HT1080 (cell line): ENCODE measurements around the gene APLP2. TPM values are rescaled to one million over a fixed set of nuclear protein-coding genes. Genes with fewer than 3 reads are reported as not detected.
"Not testable (repeated sequence)": the region's sequence is repeated elsewhere in the genome, so short reads cannot be mapped to it uniquely, and the experiment has no call there.

ENCODE experiments used
- DNase-seq: peaks from one replicate; pipeline ENCODE4 v3.0.0-alpha.2; 2015; ENCODE audit warnings: low read depth
- total RNA-seq: library from RNA; depleted of rRNA; stranded (reverse); fragments of >200 nt; shearing (Covaris generic); gene quantifications from 2 replicates; pipeline ENCODE4 v1.2.3, GENCODE V29; 2014

APLP2 gene
- total RNA-seq, 1 experiment from 2014 or later: 87.6 TPM

- DNase-seq: no peak
These were observed 97.5 kb downstream of the APLP2 start for GRCh38 chr11:130167146-130167545.

- DNase-seq: peak; percentile 77
These were observed 98.4 kb downstream of the APLP2 start for GRCh38 chr11:130168105-130168504.

- DNase-seq: no peak
These were observed 100.7 kb downstream of the APLP2 start for GRCh38 chr11:130170345-130170744.

GRCh38 chr11:130171534-130171933 is 101.8 kb downstream of the APLP2 start:
- no peak for DNase-seq

GRCh38 chr11:130172001-130172400 is 102.3 kb downstream of the APLP2 start:
- not testable (repeated sequence) for DNase-seq

- no peak for DNase-seq
These were observed 104.9 kb downstream of the APLP2 start for GRCh38 chr11:130174642-130175041.

- no peak for DNase-seq
These were observed 106.2 kb downstream of the APLP2 start for GRCh38 chr11:130175898-130176297.

- DNase-seq: no peak
These were observed 108.1 kb downstream of the APLP2 start for GRCh38 chr11:130177782-130178181.

GRCh38 chr11:130178441-130179339 is 109.0 kb downstream of the APLP2 start:
- no peak for DNase-seq

GRCh38 chr11:130179396-130180306 is 110.0 kb downstream of the APLP2 start:
- DNase-seq: no peak

GRCh38 chr11:130180491-130180890 is 110.8 kb downstream of the APLP2 start:
- no peak for DNase-seq

- no peak for DNase-seq
These were observed 111.2 kb downstream of the APLP2 start for GRCh38 chr11:130180896-130181294.

GRCh38 chr11:130181295-130182272 is 111.9 kb downstream of the APLP2 start:
- peak; percentile 50 for DNase-seq

GRCh38 chr11:130183878-130184610 is 114.3 kb downstream of the APLP2 start:
- DNase-seq: no peak

GRCh38 chr11:130187096-130187495 is 117.4 kb downstream of the APLP2 start:
- no peak for DNase-seq

GRCh38 chr11:130188047-130188446 is 118.4 kb downstream of the APLP2 start:
- DNase-seq: no peak

GRCh38 chr11:130188585-130189347 is 119.1 kb downstream of the APLP2 start:
- no peak for DNase-seq

- DNase-seq: no peak
These were observed 120.0 kb downstream of the APLP2 start for GRCh38 chr11:130189492-130190210.
